ENCODE measurements around the gene ASCC2. TPM values are rescaled to one million over a fixed set of nuclear protein-coding genes. Genes with fewer than 3 reads are reported as not detected.

The ASCC2 gene
- total and polyA plus RNA-seq, 2 experiments from 2014 or later: 23.0 to 49.7 TPM

- no peaks in the 10 kb centered on the region for H3K27me3 ChIP-seq
- H3K4me1 ChIP-seq (ENCODE audit: low read depth): no peaks in the 10 kb centered on the region
- no peaks in the 10 kb centered on the region for H3K36me3 ChIP-seq
- TF ChIP-seq CTCF (IDR thresholded peaks at IDR 0.05; ENCODE audit: low read depth, low read length): no peak
- no peak overlapping the region for H3K27ac ChIP-seq
- no peak for DNase-seq (ENCODE audit: low read depth in 1 of 2, low spot score in 1 of 2)
- H3K9me3 ChIP-seq (ENCODE audit: low read depth): no peaks in the 10 kb centered on the region
- H3K4me3 ChIP-seq: no peak overlapping the region
These were observed 90.2 kb downstream of the ASCC2 start for GRCh38 chr22:29747832-29748231.

DNA sequence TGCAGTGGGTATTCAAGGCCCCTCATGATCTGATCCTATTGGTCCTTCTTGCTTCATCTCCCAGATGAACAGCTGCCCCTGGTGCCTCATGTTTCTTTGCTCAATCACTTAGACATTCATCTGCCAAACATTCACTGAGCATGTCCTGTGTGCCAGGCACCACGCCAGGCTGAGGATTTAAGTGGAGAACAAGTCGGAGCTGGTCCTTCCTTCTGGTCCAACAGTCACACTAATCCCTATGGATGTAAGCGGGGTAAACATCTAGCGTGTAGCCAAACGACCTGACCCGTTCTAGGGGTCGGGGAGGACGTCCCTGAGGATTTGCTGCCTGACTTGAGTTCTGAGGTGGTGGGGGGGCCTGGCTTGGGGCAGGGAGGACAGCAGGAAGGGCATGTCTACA, 93.2 kb downstream of the ASCC2 start:
- no peak overlapping the region for H3K4me3 ChIP-seq
- no peaks in the 10 kb centered on the region for H3K36me3 ChIP-seq
- DNase-seq (ENCODE audit: low read depth in 1 of 2, low spot score in 1 of 2): peak in 1 of 2 donors; percentile 14
- no peaks in the 10 kb centered on the region for H3K27me3 ChIP-seq
- no peak overlapping the region for H3K27ac ChIP-seq
- H3K4me1 ChIP-seq (ENCODE audit: low read depth): no peaks in the 10 kb centered on the region
- H3K9me3 ChIP-seq (ENCODE audit: low read depth): no peaks in the 10 kb centered on the region
- TF ChIP-seq CTCF (IDR thresholded peaks at IDR 0.05; ENCODE audit: low read depth, low read length): no peak

DNA sequence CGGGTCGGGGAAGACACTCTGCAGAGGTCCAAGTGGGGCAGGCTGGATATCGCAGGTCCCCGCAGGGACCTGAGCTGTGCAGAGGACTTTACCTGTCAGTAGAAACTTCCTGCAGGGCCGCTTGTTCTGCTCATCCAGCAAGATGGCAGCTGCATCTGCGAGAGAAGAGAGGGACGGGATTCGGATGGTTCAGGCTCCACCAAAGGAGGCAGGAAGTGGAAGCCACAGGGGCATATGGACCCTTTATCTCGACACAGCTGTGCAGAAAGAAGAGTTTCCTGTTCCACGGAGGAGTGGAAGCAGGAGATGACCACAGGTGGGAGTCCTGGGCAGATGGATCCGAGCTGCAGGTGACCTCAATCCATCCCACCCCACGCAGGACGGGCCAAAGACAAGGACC, 95.7 kb downstream of the ASCC2 start:
- H3K4me1 ChIP-seq (ENCODE audit: low read depth): no peaks in the 10 kb centered on the region
- H3K4me3 ChIP-seq: no peak overlapping the region
- no peak for DNase-seq (ENCODE audit: low read depth in 1 of 2, low spot score in 1 of 2)
- no peaks in the 10 kb centered on the region for H3K36me3 ChIP-seq
- H3K27ac ChIP-seq: no peak overlapping the region
- TF ChIP-seq CTCF (IDR thresholded peaks at IDR 0.05; ENCODE audit: low read depth, low read length): no peak
- H3K9me3 ChIP-seq (ENCODE audit: low read depth): no peaks in the 10 kb centered on the region
- no peaks in the 10 kb centered on the region for H3K27me3 ChIP-seq

DNA sequence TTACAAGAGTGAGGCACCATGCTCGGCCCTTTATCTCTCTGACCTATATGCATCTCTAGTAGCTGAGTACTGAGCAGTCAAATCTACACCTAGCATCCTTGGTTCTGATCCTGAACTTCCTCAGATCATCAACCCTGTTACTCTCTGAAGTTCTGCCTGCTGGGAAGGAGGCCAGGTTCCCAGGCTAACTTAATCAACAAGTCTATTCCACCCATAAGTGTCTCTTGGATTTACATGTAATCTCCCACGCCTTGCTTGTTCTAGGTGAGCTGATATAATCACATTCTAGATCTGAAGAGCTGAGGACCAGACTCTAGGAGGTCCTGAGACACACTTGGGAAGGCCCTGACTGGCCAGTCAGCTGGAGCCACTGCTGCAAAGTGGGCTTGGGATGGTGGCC, 96.1 kb downstream of the ASCC2 start:
- Histone ChIP-seq H3K4me3 (no peak overlapping the region), H3K36me3 (no peaks in the 10 kb centered on the region), H3K4me1 (ENCODE audit: low read depth) (no peaks in the 10 kb centered on the region), H3K9me3 (ENCODE audit: low read depth) (no peaks in the 10 kb centered on the region), H3K27ac (no peak overlapping the region), H3K27me3 (no peaks in the 10 kb centered on the region)
- DNase-seq (ENCODE audit: low read depth in 1 of 2, low spot score in 1 of 2): no peak
- TF ChIP-seq CTCF (IDR thresholded peaks at IDR 0.05; ENCODE audit: low read depth, low read length): no peak

- Histone ChIP-seq H3K9me3 (ENCODE audit: low read depth) (no peaks in the 10 kb centered on the region), H3K36me3 (no peaks in the 10 kb centered on the region)
These were observed 97.9 kb downstream of the ASCC2 start for GRCh38 chr22:29740216-29740615.

More at GRCh38 chr22:29740216-29740615, 97.9 kb downstream of the ASCC2 start:
- TF ChIP-seq CTCF (IDR thresholded peaks at IDR 0.05; ENCODE audit: low read depth, low read length): no peak
- no peak overlapping the region for H3K4me3 ChIP-seq
- no peaks in the 10 kb centered on the region for H3K4me1 ChIP-seq (ENCODE audit: low read depth)
- H3K27ac ChIP-seq: no peak overlapping the region
- no peaks in the 10 kb centered on the region for H3K27me3 ChIP-seq
- DNase-seq (ENCODE audit: low read depth in 1 of 2, low spot score in 1 of 2): no peak

Measured in cardiac muscle cell (in vitro differentiated cells and primary cell).